SKM-1 (cell line): ENCODE results near the gene LMF1.
"Not testable (repeated sequence)": the region's sequence is repeated elsewhere in the genome, so short reads cannot be mapped to it uniquely, and the experiment has no call there.

Source experiments
- DNase-seq: peaks from one replicate; lab custom pipeline; 2025; ENCODE audit not compliant: unreplicated experiment; lab: John Stamatoyannopoulos, UW

Gene LMF1

DNA sequence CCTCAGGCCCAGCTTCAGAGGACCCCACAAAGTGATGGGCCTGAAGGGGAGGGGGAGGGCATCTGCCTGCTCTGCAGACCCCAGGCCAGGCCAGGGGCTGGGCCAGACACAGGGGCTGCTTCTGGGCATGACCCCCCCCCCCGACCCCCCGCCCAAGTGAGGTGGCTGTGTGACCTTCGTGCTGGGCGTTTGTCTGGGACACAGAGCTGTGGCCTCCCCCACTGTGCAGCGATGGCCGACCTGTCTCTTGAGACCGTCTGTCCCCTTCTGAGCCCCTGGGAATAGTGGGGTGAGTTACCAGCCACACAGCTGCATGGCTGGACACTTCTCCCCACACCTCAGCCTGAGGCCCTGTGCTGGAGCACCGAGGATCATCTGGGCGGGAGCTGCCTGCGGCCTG, 135.4 kb downstream of the LMF1 start:
- DNase-seq: no peak

DNA sequence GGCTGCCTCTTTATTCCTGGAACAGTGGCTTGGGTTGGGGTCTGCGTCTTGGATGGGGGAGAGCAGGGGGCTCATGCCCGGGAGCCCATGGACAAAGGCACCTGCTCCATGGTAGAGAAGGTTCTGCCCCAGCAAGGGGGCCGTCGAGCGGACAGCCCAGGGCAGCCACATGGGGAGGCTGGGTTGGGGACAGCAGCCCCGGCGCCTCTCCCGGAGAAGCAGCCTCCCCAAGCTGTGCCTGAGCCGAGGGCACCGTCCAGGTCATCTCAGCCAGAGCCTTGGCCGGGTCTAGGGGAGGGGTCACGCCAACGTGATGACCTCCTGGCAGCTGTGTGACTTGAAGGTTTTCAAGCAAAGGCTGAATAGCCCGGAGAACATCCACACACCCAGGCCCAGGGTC, 137.4 kb downstream of the LMF1 start:
- DNase-seq: no peak

DNA sequence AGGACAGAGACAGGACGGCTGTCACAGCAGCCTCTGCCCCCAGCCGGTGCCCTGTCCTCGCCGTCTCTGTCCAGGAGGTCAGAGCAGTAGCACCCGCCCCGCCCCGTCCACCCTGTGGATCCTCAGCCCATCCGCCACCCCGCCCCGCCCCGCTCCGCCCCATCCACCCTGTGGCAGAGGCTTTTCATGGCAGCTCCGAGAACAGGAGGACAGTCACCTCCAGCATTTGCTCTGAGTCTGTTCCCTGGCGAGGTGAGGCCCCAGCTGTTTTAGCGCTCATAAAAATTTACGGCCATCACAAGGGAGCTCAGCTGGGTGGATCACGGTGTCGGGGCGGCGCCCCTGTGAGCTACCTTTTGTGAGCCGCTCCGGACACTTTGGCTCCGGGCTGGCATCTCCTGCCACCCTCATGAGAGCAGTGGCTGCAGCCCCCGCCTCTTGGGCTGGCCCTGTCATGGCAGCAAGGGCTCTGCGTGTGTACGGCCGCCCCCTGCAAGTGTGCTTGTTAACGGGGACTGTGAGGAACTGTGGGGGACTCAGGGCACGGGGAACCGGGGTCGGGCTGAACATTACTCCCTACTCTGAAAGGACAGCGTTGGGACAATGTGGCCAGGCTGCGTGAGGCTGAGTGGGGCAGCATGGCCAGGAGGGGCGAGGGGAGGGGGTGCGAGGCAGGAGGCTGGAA, 138.0 kb downstream of the LMF1 start:
- no peak for DNase-seq

DNA sequence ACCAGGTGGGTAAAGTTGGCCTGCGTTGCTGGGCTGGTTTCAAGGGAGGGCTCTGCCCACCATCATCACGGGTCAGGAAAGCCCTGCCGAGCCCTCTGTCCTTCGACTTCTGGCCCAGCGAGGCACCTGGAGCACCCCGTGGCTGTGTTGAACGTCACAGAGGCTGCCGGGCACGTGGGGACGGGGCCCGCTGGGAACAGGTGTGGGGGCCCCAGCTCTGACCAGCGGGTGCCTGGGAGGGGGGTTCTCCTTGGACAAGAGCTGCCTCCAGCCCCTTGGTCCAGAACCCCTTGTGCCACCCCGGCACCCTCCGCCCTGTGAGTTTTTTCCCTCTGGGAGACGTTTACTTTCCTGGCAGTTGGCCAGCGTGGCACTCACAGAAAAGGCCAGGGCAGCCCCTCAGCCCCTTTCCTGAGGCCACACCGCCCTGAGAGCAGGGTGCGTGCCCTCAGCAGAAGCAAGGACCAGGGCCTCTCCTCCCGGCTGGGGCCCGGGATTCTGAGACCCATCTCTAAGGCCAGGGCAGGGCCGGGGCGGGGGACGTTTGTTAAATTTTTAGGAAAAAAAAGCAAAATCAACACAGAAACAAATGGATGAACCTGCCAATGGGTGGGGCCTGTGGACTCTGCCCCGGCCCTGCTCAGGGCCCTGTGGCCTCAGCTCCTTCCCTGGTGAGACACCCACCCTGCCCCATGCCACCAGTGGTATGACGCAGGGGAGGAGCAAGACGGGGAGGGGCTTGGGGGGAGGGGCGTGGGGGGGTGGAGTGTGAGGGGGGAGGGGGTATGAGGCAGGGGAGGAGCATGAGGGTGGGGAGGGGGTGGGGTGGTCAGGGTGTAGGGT, 139.0 kb downstream of the LMF1 start:
- no peak for DNase-seq

DNA sequence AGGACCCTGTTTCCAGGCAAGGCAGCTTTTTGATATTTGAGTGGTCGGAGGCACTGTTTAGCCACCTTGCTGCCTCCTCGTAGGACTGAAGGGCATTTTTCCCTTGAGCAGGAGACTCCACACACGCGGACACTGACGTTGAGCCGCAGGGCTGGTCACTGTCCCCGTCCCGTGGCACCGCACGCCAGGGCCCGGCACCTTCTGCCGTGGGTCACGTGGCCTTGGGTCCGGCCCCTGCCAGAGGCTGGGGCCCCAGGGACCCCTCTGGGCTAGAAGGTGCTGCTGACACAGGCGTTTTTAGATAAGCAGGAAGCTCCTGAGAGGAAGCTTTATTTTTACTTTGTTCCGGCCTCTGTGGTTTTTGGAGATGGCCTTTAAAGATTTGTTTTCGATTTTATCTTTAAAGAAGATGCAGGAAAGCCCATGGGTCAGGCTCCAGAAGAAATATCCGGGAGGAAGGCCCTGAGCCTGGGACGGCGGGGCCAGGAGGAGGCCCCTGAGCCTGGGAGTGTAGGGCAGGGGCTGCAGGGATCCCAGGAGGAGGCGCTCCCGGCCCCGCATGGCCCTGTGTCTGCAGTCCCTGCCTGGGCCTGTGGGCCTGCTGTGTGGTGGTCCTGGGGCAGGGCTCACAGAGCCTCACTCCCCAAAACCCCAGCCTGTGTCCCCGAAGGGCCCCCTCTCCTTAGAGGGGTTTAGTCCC, 139.8 kb downstream of the LMF1 start:
- no peak for DNase-seq

DNA sequence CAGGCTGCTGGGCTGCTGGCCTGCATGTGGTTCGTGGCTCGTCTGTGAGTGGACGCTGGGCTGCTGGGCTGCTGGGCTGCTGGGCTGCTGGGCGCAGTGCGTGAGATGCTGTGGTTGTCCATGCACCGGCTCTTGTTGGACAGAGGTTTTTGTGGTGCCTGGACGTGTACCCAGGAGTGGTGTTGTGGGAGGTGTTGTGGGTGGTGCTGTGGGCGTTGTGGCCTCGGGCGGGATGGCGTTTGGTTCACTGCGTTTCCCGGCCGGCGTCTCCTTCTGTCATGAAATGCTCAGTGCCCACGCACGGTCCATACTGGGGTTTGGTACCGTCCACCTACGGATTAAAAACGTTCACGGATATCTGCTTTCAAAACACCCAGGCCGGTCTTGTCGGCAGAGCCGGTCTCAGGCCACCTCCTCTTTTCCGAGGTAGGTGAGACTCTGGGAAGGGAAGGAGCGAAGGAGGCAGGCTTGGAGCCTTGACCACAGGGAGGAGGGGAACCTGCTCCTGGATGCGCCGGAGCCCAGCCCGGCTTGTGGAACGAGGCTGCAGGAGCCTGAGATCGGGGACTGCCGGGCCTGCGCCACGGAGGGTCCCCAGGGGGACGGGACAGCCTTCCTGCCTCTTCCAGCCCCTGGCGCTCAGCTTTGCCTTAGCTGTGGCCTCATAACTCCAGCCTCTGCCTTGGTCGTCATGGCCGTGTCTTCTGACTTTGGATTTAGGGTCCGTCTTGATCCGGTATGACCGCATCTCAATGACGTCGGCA, 140.5 kb downstream of the LMF1 start:
- DNase-seq: no peak

DNA sequence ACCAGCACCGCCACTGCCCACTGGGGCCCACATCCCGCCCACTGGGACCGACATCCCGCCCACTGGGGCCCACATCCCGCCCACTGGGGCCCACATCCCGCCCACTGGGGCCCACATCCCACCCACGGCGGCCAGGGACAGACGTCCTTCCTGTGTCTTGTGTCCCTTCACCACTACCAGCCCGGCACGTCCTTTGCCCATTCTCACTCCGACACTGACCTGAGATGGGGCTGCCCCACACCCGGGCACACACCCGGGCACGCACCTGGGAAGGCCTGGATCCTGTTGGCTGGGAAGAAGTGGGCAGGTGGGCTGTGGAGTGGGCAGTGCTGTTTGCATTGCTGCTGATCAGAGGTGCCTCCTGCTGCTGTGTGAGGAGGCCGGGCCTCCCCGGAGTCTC, 141.9 kb downstream of the LMF1 start:
- DNase-seq: no peak

DNA sequence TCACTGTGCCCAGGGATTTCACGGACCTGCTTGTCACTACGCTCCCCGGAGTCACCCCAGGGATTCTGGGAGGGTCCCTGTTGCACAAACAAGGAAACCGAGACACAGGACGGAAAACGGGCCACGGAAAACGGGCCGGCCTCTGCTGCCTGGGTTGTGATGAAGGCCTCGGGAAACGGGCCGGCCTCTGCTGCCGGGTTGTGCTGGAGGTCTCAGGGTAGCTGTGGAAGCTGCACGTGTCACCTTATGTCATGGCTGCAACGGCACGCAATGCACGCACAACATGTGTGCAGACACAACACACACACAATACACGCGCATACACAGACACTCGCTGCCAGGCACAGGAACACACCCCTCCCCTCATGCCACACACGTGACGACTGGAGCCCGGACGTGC, 143.3 kb downstream of the LMF1 start:
- no peak for DNase-seq

DNA sequence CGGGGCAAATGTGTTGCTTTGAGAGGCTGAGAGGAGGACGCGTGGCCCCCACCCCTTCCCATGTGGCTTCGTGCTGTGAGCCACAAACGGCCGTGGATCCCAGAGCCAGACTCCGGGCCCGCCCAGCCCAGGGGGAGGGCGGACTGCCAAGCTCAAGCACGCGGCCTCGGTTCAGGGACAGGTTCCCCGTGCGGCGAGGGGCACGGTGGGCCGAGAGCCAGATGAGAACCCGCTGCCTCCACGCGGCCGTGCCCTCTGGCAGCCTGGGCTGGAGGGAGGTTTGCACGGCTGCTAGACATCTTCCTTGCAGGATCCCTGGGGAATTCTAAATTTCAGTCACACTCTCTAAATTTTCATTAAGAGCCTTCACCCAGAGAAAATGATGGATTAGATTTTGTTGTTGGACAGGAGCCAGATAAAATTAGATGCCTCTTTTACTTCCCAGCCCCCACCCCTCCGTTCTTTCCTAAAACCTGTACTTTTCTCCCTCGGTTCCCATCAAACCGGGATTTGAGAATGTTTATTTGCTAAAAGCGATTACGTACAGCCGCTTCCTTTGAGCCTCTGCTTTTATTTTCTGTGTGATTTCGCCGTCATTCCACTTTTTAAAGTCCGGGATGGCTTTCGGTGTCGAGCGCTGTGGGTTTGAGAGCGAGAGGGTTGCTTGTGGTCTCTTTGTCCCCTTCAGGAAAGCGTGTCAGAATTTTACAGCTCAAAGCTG, 145.3 kb downstream of the LMF1 start:
- no peak for DNase-seq

DNA sequence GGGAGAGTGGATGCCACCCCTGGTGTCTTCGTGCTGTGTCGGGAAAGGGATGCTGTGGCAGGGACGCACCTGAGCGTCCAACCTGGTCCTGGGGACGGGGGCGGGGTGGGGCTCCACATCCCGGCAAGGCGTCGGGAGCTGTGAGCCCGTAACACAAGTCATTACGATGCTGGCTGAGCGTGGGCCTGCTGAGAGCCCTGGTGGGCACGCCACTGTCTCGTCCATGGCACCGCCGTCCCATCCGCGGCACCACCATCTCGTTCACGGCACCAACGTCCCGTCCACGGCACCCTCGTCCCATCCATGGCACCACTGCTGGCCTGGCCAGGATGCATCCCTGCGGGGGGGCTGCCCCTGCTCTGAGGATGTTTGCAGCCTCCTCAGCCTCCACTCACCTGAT, 146.2 kb downstream of the LMF1 start:
- no peak for DNase-seq

DNA sequence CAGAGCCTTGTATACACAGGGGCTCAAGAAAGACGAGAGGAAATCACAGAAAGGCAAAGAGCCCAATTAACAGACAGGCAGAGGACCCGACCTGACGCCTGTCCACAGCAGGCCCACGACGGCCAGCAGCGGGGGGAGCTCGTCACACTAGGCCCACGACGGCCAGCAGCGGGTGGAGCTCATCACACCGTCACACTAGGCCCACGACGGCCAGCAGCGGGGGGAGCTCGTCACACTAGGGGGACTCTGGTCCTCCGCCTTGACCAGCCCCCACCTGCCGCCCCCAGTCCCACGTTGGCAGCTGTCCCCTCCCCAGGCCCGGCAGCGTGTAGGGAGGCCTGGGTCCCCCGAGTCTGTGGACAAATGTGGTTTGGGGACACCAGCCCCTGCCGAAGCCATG, 146.6 kb downstream of the LMF1 start:
- DNase-seq: no peak

DNA sequence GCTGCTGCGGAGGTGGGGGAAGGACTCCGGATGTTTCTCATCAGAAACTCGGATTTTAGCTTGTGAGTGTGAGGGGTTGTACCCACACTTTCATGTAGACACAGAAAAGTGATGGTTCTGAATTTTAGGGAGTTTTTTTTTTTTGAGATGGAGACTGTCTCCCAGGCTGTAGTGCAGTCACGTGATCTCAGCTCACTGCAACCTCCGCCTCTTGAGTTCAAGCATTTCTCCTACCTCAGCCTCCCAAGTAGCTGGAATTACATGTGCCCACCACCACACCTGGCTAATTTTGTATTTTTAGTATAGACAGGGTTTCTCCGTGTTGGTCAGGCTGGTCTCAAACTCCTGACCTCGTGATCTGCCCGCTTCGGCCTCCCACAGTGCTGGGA, 147.9 kb downstream of the LMF1 start:
- no peak for DNase-seq

DNA sequence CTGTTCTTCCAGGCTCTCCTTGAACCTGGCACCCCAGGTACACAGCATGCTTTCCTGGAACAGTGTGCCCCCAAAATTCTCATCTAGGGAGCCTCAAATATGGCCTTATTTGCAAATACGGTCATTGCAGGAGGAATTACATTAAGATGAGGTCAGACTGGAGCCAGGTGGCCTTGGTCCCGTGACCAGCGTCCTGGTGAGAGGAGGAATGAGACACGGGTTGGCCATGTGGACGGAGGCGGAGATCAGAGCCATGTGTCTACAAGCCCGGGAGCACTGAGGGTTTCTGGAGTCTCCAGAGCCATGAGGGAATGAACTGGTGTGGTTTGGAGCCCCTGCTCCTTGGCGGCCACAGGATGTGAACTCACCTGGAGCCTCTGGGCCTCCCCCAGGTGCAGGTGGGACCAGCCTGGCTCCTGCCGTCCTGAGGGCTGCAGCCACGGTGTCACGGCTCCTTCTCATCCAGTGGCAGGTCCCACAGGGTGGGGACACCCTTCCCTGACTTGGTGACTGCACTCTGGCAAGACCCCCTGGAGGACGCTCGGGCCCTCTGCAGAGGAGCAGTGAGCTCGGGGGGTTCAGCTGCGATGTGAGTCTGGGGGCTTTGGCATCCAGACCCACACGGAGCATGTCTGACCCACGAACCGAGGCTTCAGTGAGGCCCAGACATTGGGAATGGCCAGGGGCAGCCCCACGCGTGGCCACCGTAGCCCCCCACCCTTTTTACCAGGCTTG, 148.4 kb downstream of the LMF1 start:
- no peak for DNase-seq

DNA sequence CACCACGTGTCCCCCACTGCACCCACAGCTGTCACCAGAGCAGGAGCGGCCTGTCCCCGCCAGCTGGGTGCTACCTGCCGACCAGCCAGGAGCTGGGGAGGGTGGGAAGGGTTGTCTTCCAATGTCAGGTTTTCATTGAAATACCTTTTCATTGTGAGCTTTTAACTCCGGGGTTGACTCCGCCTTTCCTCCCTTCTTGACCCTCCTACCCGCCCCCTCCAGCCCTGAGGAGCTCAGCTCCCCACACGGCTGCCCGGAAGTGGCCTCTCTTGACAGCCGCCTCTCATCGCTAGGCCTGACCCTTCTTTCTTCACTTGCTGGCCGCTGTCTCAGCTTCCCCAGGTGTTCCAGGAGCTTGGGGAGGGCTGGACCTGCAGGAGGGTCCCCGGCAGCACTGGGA, 149.0 kb downstream of the LMF1 start:
- no peak for DNase-seq

DNA sequence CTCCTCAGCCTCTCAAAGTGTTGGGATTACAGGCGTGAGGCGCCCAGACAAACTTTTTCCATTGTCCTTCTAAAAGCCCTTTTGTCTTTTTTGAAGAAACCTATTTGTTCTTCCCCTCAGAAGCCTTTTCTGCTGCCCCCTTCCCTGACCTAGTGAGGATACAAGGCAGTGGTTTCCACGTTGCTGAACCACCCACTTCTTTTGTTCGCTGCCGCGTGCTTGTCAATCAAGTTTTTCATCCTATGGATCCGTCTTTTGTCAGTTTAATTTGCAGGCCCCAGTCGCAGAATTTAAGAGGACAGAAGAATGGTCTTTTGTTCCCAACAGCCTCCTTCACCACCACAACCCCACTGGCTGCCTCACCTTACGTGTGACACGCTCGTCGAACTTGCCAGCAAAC, 150.0 kb downstream of the LMF1 start:
- DNase-seq: no peak

DNA sequence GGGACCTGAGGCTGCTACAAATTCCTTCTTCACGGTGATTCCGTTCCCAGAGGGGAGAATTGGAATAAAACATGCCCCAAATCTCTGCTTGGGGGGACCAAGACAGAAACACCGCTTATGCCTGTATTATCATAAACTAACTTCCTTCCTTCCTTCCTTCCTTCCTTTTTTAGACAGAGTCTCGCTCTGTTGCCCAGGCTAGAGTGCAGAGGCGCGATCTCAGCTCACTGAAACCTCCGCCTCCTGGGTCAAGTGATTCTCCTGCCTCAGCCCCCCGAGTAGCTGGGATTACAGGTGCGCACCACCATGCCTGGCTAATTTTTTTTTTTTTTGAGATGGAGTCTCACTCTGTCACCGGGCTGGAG, 150.8 kb downstream of the LMF1 start:
- not testable (repeated sequence) for DNase-seq

DNA sequence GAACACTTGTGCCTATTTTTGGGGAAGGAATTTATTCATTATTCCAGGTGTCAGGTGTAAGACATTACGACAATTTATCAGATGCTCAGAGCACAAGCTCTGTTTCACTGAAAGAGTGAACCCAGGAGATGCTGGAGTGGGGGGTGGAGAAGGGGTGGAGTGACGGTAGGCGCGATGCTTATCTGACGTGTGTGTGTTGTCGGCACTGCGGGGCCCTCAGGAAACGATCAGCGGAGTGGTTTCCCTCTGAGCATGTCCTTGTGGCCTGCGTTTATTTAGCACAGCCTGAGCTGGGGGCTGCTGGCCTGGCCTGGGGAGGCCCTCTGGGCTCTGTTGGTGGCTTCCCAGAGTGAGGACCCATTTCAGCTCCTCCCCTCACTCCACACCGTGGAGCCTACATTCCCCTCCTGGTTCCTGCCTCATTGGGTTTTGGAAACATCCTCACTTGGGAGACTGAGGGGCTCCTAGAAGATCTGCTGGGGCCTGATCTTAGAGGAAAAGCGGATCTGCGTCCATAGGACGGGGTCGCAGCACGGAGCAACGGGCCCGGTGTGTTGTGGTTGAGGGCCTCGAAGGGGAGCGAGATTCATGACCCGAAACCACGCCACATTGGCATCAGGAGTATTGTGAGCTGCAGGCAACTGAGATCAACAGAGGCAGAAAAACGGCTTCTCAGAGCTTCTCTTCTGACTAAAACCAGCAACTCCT, 151.3 kb downstream of the LMF1 start:
- DNase-seq: no peak

DNA sequence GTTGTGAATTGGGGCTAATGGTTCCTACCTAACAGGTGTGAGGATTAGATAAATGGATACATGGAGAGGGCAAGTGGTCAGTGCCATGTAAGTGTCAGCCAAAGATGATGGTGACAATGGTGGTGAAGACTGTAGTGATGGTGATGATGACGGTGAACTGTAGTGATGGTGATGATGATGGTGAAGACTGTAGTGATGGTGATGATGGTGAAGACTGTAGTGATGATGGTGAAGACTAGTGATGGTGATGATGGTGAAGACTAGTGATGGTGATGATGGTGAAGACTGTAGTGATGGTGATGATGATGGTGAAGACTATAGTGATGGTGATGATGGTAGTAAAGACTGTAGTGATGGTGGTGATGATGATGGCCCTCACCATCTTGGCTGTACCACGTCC, 152.2 kb downstream of the LMF1 start:
- no peak for DNase-seq

DNA sequence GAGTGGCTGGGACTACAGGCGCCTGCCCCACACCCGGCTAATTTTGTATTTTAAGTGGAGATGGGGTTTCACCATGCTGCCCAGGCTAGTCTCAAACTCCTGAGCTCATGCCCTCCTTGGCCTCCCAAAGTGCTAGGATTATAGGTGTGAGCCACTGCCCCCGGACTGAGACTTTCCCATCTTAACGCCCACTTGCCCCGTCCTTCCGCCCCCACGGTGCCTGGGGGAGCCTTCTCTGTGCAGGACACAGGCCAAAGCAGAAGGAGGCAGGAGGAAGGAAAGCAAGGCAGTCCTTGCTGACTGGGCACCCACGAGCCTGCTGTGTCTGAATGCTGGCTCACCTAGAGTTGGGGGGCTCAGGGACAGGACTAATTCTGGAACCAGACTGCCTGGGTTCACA, 152.7 kb downstream of the LMF1 start:
- DNase-seq: no peak
